CD4-positive, alpha-beta T cell (primary cell): Measurements from ENCODE around the gene PGS1. TPM values are rescaled to one million over a fixed set of nuclear protein-coding genes. Genes with fewer than 3 reads are reported as not detected.

ENCODE experiments used
- ATAC-seq: fragments of 200-7000 bp; cut with Tn5 transposase; one replicate; pipeline ENCODE4 v1.10.0; 2022; ENCODE audit warnings: mild to moderate bottlenecking; ENCODE audit not compliant: poor library complexity
- CTCF ChIA-PET: fragments of 350-600 bp; sonication (Branson Sonifier 250); formaldehyde crosslinking; loops from one replicate; lab custom pipeline; 2021; ENCODE audit warnings: antibody characterized with exemption, inconsistent platforms; lab: Charles Lee
- POLR2A ChIA-PET: fragments of 350-600 bp; sonication (Branson Sonifier 250); formaldehyde crosslinking; loops from one replicate; lab custom pipeline; 2021; ENCODE audit warnings: antibody characterized with exemption, inconsistent platforms; lab: Charles Lee
- DNase-seq, 14 experiments: peaks; one replicate each; pipeline ENCODE4 v3.0.0-alpha.2; 2013 to 2020; ENCODE audit warnings: mixed read lengths in 2 of 14
- H3K27ac ChIP-seq, 2 donors: one replicate each; pipeline versions ENCODE4 v1.5.1 to v1.7.0; 2013; ENCODE audit warnings: low read length in 2 of 2, low read depth in 1 of 2, mild to moderate bottlenecking in 1 of 2
- H3K27me3 ChIP-seq, 2 experiments: 1 replicate in 1 of 2; 2 replicates in 1 of 2; pipeline versions ENCODE4 v1.6.1 to v1.7.0; 2013; ENCODE audit warnings: low read length in 2 of 2, control low read depth in 1 of 2, mild to moderate bottlenecking in 1 of 2, moderate library complexity in 1 of 2; ENCODE audit not compliant: insufficient read depth in 2 of 2, control insufficient read depth in 1 of 2
- H3K36me3 ChIP-seq: one replicate; pipeline ENCODE4 v1.6.1; 2013; ENCODE audit warnings: low read length, control low read depth; ENCODE audit not compliant: insufficient read depth
- H3K4me1 ChIP-seq: one replicate; pipeline ENCODE4 v1.6.1; 2013; ENCODE audit warnings: low read length, control low read depth; ENCODE audit not compliant: insufficient read depth
- H3K4me3 ChIP-seq: one replicate; pipeline ENCODE4 v1.5.1; 2013; ENCODE audit warnings: mild to moderate bottlenecking, low read length, moderate library complexity
- H3K9me3 ChIP-seq, 2 experiments: 1 replicate in 1 of 2; 2 replicates in 1 of 2; pipeline versions ENCODE4 v1.6.1 to v1.7.0; 2013; ENCODE audit warnings: low read length in 2 of 2, mild to moderate bottlenecking in 2 of 2, control low read depth in 1 of 2, moderate library complexity in 1 of 2; ENCODE audit not compliant: control insufficient read depth in 1 of 2, insufficient read depth in 1 of 2
- H3K27ac Mint-ChIP-seq: one replicate; pipeline ENCODE4 v1.8.0; 2020; ENCODE audit warnings: mixed read lengths
- H3K27me3 Mint-ChIP-seq: one replicate; pipeline ENCODE4 v1.8.0; 2021; ENCODE audit warnings: mixed read lengths
- H3K36me3 Mint-ChIP-seq: one replicate; pipeline ENCODE4 v1.8.0; 2021; ENCODE audit warnings: low read depth, mixed read lengths
- H3K4me1 Mint-ChIP-seq: one replicate; pipeline ENCODE4 v1.8.0; 2021; ENCODE audit warnings: low read depth, mixed read lengths
- H3K4me3 Mint-ChIP-seq: one replicate; pipeline ENCODE4 v1.8.0; 2020; ENCODE audit warnings: mild to moderate bottlenecking, mixed read lengths
- H3K9me3 Mint-ChIP-seq: one replicate; pipeline ENCODE4 v1.8.0; 2020; ENCODE audit warnings: mixed read lengths
- intact Hi-C, 2 experiments: fragments of 100-400 bp; cut with DNase I in 1 of 2; cut with micrococcal nuclease in 1 of 2; formaldehyde crosslinking; loops; one replicate each; pipeline versions ENCODE4 v1.15.1 to v1.9.0; 2023 to 2025; cut with DNase I, micrococcal nuclease
- total RNA-seq, 174 experiments: library from RNA in 2 of 174; stranded (reverse) in 2 of 174; gene quantifications; one replicate each; pipeline ENCODE4 v1.2.3 and lab custom pipeline; 2021 to 2026
- TF ChIP-seq, protein P1 (sequence below): fragments of 200-600 bp; IDR thresholded peaks from one replicate; pipeline ENCODE4 v1.8.0; 2022; ENCODE audit warnings: antibody characterized with exemption, mild to moderate bottlenecking

Gene PGS1
- total RNA-seq, 2 experiments from 2014 or later: 40.9 to 45.3 TPM

GRCh38 chr17:78435330-78436005 is 57.0 kb downstream of the PGS1 start:
- Histone ChIP-seq H3K9me3 (no peaks in the 10 kb centered on the region), H3K4me3 (no peak overlapping the region), H3K4me1 (no peaks in the 10 kb centered on the region), H3K27me3 (no peaks in the 10 kb centered on the region), H3K36me3 (no peaks in the 10 kb centered on the region), H3K27ac (no peak overlapping the region)
- intact Hi-C loops: no loop called here
- Mint-ChIP-seq H3K9me3 (no peaks in the 10 kb centered on the region), H3K4me3 (no peak overlapping the region), H3K27me3 (no peaks in the 10 kb centered on the region), H3K27ac (no peak overlapping the region), H3K4me1 (no peaks in the 10 kb centered on the region), H3K36me3 (no peaks in the 10 kb centered on the region)
- ATAC-seq: no peak
- ChIA-PET CTCF (no interaction called here), POLR2A (no interaction called here)
- DNase-seq: no peak
- TF ChIP-seq, protein P1, sequence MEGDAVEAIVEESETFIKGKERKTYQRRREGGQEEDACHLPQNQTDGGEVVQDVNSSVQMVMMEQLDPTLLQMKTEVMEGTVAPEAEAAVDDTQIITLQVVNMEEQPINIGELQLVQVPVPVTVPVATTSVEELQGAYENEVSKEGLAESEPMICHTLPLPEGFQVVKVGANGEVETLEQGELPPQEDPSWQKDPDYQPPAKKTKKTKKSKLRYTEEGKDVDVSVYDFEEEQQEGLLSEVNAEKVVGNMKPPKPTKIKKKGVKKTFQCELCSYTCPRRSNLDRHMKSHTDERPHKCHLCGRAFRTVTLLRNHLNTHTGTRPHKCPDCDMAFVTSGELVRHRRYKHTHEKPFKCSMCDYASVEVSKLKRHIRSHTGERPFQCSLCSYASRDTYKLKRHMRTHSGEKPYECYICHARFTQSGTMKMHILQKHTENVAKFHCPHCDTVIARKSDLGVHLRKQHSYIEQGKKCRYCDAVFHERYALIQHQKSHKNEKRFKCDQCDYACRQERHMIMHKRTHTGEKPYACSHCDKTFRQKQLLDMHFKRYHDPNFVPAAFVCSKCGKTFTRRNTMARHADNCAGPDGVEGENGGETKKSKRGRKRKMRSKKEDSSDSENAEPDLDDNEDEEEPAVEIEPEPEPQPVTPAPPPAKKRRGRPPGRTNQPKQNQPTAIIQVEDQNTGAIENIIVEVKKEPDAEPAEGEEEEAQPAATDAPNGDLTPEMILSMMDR: no peak

DNA sequence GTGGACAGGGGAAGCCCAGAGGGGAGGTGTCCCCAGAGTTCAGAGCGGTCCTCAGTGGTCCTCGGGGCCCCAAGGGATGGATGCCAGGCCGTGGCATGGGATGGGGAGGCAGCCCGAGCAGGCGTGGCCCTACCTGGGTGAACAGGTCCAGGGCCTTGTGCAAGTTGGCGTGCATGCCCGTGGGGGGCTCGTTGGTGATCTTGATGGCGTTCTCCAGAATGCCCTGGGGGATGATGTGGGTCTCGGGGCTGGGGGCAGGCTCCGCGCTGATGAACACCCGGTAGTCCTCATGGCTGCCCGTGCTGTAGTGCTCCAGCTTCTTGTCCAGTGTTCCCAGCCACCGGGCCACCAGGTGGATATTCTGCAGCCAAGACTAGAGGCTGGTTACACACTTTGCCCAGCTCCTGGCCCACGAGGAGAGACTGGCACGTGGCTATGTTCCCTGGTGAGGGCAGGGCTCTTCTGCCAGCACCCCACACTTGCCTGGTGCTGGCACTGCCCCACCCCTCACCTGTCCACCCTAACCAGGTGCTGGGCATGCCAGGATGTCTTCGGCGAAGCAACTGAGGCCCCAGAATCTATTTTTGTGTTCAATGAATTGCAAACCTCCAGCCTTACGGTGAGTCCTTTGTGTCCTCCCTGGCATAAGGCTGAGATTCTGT is 59.2 kb downstream of the PGS1 start:
- no peak overlapping the region for H3K4me3 Mint-ChIP-seq
- Histone ChIP-seq H3K27ac (no peak overlapping the region), H3K36me3 (no peaks in the 10 kb centered on the region), H3K4me3 (no peak overlapping the region), H3K27me3 (no peaks in the 10 kb centered on the region), H3K4me1 (no peaks in the 10 kb centered on the region), H3K9me3 (no peaks in the 10 kb centered on the region)
- no peaks in the 10 kb centered on the region for H3K4me1 Mint-ChIP-seq
- H3K27me3 Mint-ChIP-seq: no peaks in the 10 kb centered on the region
- ATAC-seq: no peak
- no peak overlapping the region for H3K27ac Mint-ChIP-seq
- intact Hi-C loops: no loop called here
- no peaks in the 10 kb centered on the region for H3K36me3 Mint-ChIP-seq
- no peak for DNase-seq
- ChIA-PET CTCF (no interaction called here), POLR2A (no interaction called here)
- TF ChIP-seq, protein P1: no peak
- H3K9me3 Mint-ChIP-seq: no peaks in the 10 kb centered on the region

GRCh38 chr17:78438271-78438691 is 59.8 kb downstream of the PGS1 start:
- CTCF ChIA-PET: no interaction called here
- no peak overlapping the region for H3K4me3 Mint-ChIP-seq

More at GRCh38 chr17:78438271-78438691, 59.8 kb downstream of the PGS1 start:
- TF ChIP-seq, protein P1: no peak
- Histone ChIP-seq H3K36me3 (no peaks in the 10 kb centered on the region), H3K4me1 (no peaks in the 10 kb centered on the region), H3K4me3 (no peak overlapping the region), H3K27me3 (no peaks in the 10 kb centered on the region), H3K27ac (no peak overlapping the region), H3K9me3 (no peaks in the 10 kb centered on the region)
- H3K27ac Mint-ChIP-seq: no peak overlapping the region
- POLR2A ChIA-PET: no interaction called here
- no peak for DNase-seq
- H3K27me3 Mint-ChIP-seq: no peaks in the 10 kb centered on the region
- H3K9me3 Mint-ChIP-seq: no peaks in the 10 kb centered on the region
- H3K36me3 Mint-ChIP-seq: no peaks in the 10 kb centered on the region
- no peaks in the 10 kb centered on the region for H3K4me1 Mint-ChIP-seq
- peak; percentile 51 for ATAC-seq
- intact Hi-C loops: no loop called here
